Esophagus squamous epithelium (tissue), 4 donors: ENCODE results near the gene RABEP1.

ENCODE experiments used
- POLR2A ChIP-seq, 4 donors: fragments of 450-650 bp; IDR thresholded peaks; one replicate each; pipeline ENCODE4 v1.6.1; 2017; ENCODE audit warnings: antibody characterized with exemption in 4 of 4, mild to moderate bottlenecking in 4 of 4, moderate library complexity in 3 of 4
- TF ChIP-seq, protein P1 (sequence below), 6 experiments: fragments of 450-650 bp in 4 of 6; fragments of 200-600 bp in 2 of 6; sonication (generic) in 2 of 6; IDR thresholded peaks; one replicate each; pipeline ENCODE4 v1.5.1; 2016 to 2019; ENCODE audit warnings: antibody characterized with exemption in 6 of 6, mild to moderate bottlenecking in 4 of 6, moderate library complexity in 4 of 6

DNA sequence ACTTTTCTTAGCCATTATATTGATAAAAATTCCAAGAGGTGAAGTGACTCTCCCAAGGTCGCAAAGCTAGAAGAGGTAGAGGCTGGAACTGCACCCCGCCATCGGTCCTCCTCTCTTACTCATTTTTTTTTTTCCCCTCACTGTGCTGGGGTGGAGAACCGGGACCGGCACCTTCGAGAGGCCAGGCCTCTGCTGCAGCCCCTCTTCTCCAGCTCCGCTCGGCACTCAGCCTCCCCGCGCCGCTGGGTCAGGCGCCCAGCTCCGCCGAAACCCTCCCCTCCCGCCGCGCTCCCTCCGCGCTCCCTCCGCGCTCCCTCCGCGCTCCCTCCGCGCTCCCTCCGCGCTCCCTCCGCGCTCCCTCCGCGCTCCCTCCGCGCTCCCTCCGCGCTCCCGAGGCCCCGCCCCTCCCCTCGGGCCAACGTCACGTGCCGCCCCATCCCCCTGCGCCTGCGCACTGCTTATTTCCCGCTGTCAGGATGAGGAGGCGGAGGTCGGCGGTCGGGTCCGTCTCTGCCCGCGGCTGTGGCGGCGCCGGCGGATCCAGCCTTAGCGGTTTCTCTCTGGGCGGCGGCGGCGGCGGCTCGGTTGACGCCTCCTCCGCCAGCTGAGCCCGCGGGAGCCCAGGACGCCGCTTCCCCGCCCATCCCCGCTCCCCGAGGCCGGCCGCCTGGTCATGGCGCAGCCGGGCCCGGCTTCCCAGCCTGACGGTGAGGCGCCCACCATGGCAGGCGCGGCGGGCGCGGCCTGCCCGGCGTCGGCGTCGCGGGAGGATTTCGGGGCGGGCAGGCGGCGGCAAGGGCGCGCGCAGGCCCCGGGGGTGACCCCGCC, at the start of gene RABEP1:
- peak in 3 of 4 donors; percentile 59 to 92 (median 78) for TF ChIP-seq POLR2A (IDR thresholded peaks at IDR 0.05)
- TF ChIP-seq, protein P1, sequence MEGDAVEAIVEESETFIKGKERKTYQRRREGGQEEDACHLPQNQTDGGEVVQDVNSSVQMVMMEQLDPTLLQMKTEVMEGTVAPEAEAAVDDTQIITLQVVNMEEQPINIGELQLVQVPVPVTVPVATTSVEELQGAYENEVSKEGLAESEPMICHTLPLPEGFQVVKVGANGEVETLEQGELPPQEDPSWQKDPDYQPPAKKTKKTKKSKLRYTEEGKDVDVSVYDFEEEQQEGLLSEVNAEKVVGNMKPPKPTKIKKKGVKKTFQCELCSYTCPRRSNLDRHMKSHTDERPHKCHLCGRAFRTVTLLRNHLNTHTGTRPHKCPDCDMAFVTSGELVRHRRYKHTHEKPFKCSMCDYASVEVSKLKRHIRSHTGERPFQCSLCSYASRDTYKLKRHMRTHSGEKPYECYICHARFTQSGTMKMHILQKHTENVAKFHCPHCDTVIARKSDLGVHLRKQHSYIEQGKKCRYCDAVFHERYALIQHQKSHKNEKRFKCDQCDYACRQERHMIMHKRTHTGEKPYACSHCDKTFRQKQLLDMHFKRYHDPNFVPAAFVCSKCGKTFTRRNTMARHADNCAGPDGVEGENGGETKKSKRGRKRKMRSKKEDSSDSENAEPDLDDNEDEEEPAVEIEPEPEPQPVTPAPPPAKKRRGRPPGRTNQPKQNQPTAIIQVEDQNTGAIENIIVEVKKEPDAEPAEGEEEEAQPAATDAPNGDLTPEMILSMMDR (IDR thresholded peaks at IDR 0.05), result peak in 5 of 6 experiments; percentile 5 to 42 (median 14)
